Upper lobe of left lung (tissue), 6 donors: ENCODE data around the gene MYOM3. TPM values are rescaled to one million over a fixed set of nuclear protein-coding genes. Genes with fewer than 3 reads are reported as not detected.

Experiments
- ATAC-seq, 2 donors: fragments of 200-7000 bp; cut with Tn5 transposase; one replicate each; pipeline ENCODE4 v1.9.1; 2022; ENCODE audit warnings: mild to moderate bottlenecking in 2 of 2, moderate library complexity in 2 of 2; ENCODE audit not compliant: low FRiP score in 2 of 2
- DNase-seq, 2 donors: peaks; one replicate each; pipeline ENCODE4 v3.0.0-alpha.2; 2019 to 2020
- H3K27ac ChIP-seq, 4 donors: fragments of 200-600 bp; sonication (generic); one replicate each; pipeline ENCODE4 v1.5.1; 2016 to 2019
- H3K27me3 ChIP-seq, 4 donors: fragments of 200-600 bp; sonication (generic); one replicate each; pipeline ENCODE4 v1.5.1; 2017 to 2019
- H3K36me3 ChIP-seq, 4 donors: fragments of 200-600 bp; sonication (generic); one replicate each; pipeline ENCODE4 v1.5.1; 2016 to 2019
- H3K4me1 ChIP-seq, 4 donors: fragments of 200-600 bp; sonication (generic); one replicate each; pipeline ENCODE4 v1.5.1; 2018 to 2019
- H3K4me3 ChIP-seq, 4 donors: fragments of 200-600 bp; sonication (generic); one replicate each; pipeline ENCODE4 v1.5.1; 2017 to 2019; ENCODE audit warnings: mild to moderate bottlenecking in 2 of 4, moderate library complexity in 1 of 4
- H3K9me3 ChIP-seq, 4 donors: fragments of 200-600 bp; sonication (generic); one replicate each; pipeline ENCODE4 v1.5.1; 2018 to 2019
- CTCF ChIP-seq, 6 experiments: fragments of 450-650 bp in 4 of 6; fragments of 200-600 bp in 2 of 6; sonication (generic) in 2 of 6; IDR thresholded peaks; one replicate each; pipeline ENCODE4 v1.5.1; 2016 to 2019; ENCODE audit warnings: antibody characterized with exemption in 6 of 6
- EP300 ChIP-seq, 4 donors: sonication (generic); formaldehyde crosslinking; IDR thresholded peaks; one replicate each; pipeline ENCODE4 v1.5.1; 2017; ENCODE audit warnings: antibody characterized with exemption in 4 of 4, control low read depth in 2 of 4
- POLR2A ChIP-seq, 4 donors: fragments of 450-650 bp; IDR thresholded peaks; one replicate each; pipeline ENCODE4 v1.5.1; 2016 to 2017; ENCODE audit warnings: antibody characterized with exemption in 4 of 4, mild to moderate bottlenecking in 2 of 4
- POLR2AphosphoS5 ChIP-seq, 2 donors: sonication (generic); formaldehyde crosslinking; IDR thresholded peaks; one replicate each; pipeline ENCODE4 v1.5.1; 2017; ENCODE audit warnings: antibody characterized with exemption in 2 of 2
- WGBS, 2 donors: methylation state at CpG; one replicate each; pipeline ENCODE4 v1.1.5; 2017 to 2018; 5-methylcytosine and 5-hydroxymethylcytosine counted together
- total RNA-seq, 6 donors: library from RNA; depleted of rRNA in 4 of 6; stranded (reverse); fragments of >200 nt in 4 of 6; gene quantifications; one replicate each; pipeline versions ENCODE4 v1.1.0 to v1.2.1, GENCODE V29; 2016 to 2021
- donor health status: DM: no; HTN: no; CAD: no; lungs with moderate emphysema.
- donor health status: DM: no; HTN: yes; CAD: no; lungs with severe emphysema.

MYOM3 gene
- total RNA-seq, 6 donors from 2014 or later: 0.11 to 0.20 (median 0.15) TPM; not detected in 3

DNA sequence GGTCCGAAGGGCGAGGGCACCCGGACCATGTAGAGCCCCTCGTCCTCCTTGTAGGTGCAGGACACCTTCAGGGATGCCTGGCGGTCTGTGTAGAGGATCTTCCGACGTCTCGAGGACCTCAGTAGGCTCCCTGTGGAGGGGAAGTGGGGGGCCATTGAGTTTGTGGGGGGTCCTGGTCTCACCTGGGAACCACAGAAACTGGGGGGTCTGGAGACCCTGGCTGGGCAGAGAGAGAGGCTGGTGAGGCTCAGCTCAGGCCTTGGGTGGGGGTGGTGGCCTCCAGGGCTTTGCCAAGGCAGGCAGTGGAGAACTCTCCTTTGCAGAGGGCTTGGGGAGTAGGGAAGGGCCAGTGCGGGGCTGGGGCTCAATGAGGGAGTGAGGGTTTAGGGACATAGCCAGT is 19.0 kb downstream of the MYOM3 start:
- TF ChIP-seq CTCF (IDR thresholded peaks at IDR 0.05): no peak
- H3K36me3 ChIP-seq: no peaks in the 10 kb centered on the region
- no peaks in the 10 kb centered on the region for H3K27me3 ChIP-seq
- DNase-seq: no peak
- no peak for ATAC-seq
- H3K4me1 ChIP-seq: peaks cover 0 to 6% (median 0%) of the 10 kb centered on the region in 4 donors
- WGBS, 2 donors: 86 to 89% methylated on average over 9 of the region's 9 CpGs
- no peak overlapping the region for H3K4me3 ChIP-seq
- H3K27ac ChIP-seq: no peak overlapping the region
- H3K9me3 ChIP-seq: no peaks in the 10 kb centered on the region

DNA sequence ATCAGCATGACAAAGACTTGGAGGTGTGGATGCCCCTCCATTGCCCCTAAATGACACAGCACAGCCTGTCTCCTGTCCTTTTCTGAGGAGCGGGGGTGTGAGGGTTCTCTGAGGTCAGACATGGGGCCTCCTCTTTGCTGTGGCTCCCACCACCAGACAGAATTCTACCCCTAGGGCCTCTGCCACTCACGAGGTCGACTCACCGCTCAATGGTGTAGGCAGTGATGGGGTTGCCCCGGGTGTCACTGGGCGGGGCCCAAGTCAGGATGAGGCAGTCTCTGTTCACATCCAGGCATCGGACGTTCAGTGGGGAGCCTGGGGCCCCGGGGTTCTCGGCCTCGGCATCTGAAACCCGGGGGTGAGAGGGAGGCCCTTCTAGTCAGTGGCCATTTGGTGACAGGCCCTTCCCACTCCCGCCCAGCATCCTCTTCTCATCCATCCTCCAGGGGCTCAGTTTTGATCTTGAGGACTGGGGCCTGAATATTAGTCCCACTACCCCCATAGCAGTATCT is 19.9 kb downstream of the MYOM3 start:
- Histone ChIP-seq H3K27me3 (no peaks in the 10 kb centered on the region), H3K36me3 (no peaks in the 10 kb centered on the region), H3K4me1 (peaks cover 0 to 6% (median 0%) of the 10 kb centered on the region in 4 donors), H3K9me3 (no peaks in the 10 kb centered on the region), H3K4me3 (no peak overlapping the region), H3K27ac (no peak overlapping the region)
- TF ChIP-seq CTCF (IDR thresholded peaks at IDR 0.05) (no peak), POLR2AphosphoS5 (IDR thresholded peaks at IDR 0.05) (no peak), POLR2A (IDR thresholded peaks at IDR 0.05) (no peak), EP300 (IDR thresholded peaks at IDR 0.05) (no peak)
- ATAC-seq (no peak), DNase-seq (no peak)
- WGBS, 2 donors: 68% methylated on average over 9 of the region's 13 CpGs; no CpG with 5 or more reads in 1 of the 2 donors

- Histone ChIP-seq H3K4me3 (no peak overlapping the region), H3K36me3 (no peaks in the 10 kb centered on the region), H3K27me3 (no peaks in the 10 kb centered on the region), H3K4me1 (peaks cover 0 to 6% (median 0%) of the 10 kb centered on the region in 4 donors), H3K9me3 (no peaks in the 10 kb centered on the region), H3K27ac (no peak overlapping the region)
- TF ChIP-seq POLR2A (IDR thresholded peaks at IDR 0.05): no peak
- TF ChIP-seq CTCF (IDR thresholded peaks at IDR 0.05): no peak
- TF ChIP-seq POLR2AphosphoS5 (IDR thresholded peaks at IDR 0.05): no peak
- TF ChIP-seq EP300 (IDR thresholded peaks at IDR 0.05): no peak
- no peak for DNase-seq
- no peak for ATAC-seq
- WGBS, 2 donors: 95% methylated on average over 10 to 11 of the region's 11 CpGs
Observed at GRCh38 chr1:24090736-24091135, 21.2 kb downstream of the MYOM3 start.

- peak; percentile 83 to 85 for DNase-seq
- WGBS, 2 donors: 76 to 77% methylated on average over 3 to 13 of the region's 14 CpGs
- TF ChIP-seq POLR2A (IDR thresholded peaks at IDR 0.05) (no peak), POLR2AphosphoS5 (IDR thresholded peaks at IDR 0.05) (no peak)
- Histone ChIP-seq H3K27me3 (no peaks in the 10 kb centered on the region), H3K4me3 (no peak overlapping the region), H3K4me1 (peaks cover 0 to 6% (median 0%) of the 10 kb centered on the region in 4 donors), H3K9me3 (no peaks in the 10 kb centered on the region), H3K36me3 (no peaks in the 10 kb centered on the region), H3K27ac (no peak overlapping the region)
- peak; percentile 43 to 66 for ATAC-seq
Observed at GRCh38 chr1:24089743-24090555, 22.0 kb downstream of the MYOM3 start.

- no peak for ATAC-seq
- Histone ChIP-seq H3K36me3 (no peaks in the 10 kb centered on the region), H3K4me1 (peaks cover 0 to 6% (median 0%) of the 10 kb centered on the region in 4 donors), H3K4me3 (no peak overlapping the region), H3K27me3 (no peaks in the 10 kb centered on the region), H3K27ac (no peak overlapping the region), H3K9me3 (no peaks in the 10 kb centered on the region)
- DNase-seq: peak in 1 of 2 donors; percentile 38
- 63 to 83% methylated on average over 7 to 14 of the region's 14 CpGs for WGBS, 2 donors
- TF ChIP-seq POLR2A (IDR thresholded peaks at IDR 0.05) (no peak), CTCF (IDR thresholded peaks at IDR 0.05) (no peak), EP300 (IDR thresholded peaks at IDR 0.05) (no peak), POLR2AphosphoS5 (IDR thresholded peaks at IDR 0.05) (no peak)
Observed at GRCh38 chr1:24089027-24089742, 22.8 kb downstream of the MYOM3 start.
